Ovary (tissue), 3 donors: ENCODE results near the gene TAF4.

Experiments
- CTCF ChIP-seq, 3 donors: fragments of 450-650 bp in 2 of 3; fragments of 200-600 bp in 1 of 3; IDR thresholded peaks; one replicate each; pipeline versions ENCODE4 v1.5.1 to v1.8.0; 2016 to 2022; ENCODE audit warnings: antibody characterized with exemption in 3 of 3, mild to moderate bottlenecking in 1 of 3
- POLR2A ChIP-seq: fragments of 450-650 bp; IDR thresholded peaks from one replicate; pipeline ENCODE4 v1.6.1; 2017; ENCODE audit warnings: antibody characterized with exemption, mild to moderate bottlenecking, moderate library complexity
- donor health status: DM: no; HTN: no; CAD: no.

- TF ChIP-seq CTCF (IDR thresholded peaks at IDR 0.05): no peak
- no peak for TF ChIP-seq POLR2A
Measured at GRCh38 chr20:61997891-61998290, 67.8 kb downstream of the TAF4 start.
